ENCODE data around the gene RIN1. TPM values are rescaled to one million over a fixed set of nuclear protein-coding genes. Genes with fewer than 3 reads are reported as not detected.

Gene RIN1
- total RNA-seq, 1 experiment from 2014 or later, result 18.7 TPM

DNA sequence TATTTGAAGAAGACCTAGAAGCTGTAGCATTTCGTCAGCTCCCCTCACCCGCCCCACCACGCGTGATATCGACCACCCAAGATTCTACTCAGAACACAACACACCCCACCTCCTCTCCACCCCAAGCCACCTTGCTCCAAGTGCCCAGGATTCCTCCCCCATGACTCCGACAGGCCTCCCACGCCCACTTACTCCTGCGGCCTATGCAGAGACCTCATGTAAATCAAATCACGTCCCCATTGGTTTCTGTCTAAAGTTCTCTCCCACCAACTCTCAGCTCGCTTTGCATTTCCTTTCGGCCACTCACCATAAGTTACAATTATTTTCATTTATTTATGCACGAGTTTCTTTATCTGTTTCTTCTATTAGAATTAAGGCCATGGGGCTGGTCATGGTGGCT is 33.6 kb downstream of the RIN1 start:
- no peak for DNase-seq (ENCODE audit: extremely low read depth, low read depth)

DNA sequence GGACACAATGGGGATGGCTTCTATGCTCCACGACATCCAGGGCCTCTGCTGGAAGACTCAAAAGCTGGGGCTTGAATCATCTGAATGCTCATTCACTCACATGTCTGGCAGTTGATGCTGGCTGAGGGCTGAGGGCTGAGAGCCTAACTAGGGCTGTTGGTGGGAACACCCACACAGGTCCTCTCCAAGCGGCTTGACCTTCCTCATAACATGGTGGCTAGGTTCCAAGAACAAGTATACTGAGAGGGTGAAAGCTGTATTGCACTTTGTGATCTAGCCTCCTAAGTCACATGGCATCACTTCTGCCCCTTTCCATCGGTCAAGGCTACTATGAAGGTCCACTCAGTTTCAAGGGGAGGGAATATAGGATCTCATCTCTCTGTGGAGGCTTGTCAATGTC is 37.0 kb downstream of the RIN1 start:
- no peak for DNase-seq (ENCODE audit: extremely low read depth, low read depth)

DNA sequence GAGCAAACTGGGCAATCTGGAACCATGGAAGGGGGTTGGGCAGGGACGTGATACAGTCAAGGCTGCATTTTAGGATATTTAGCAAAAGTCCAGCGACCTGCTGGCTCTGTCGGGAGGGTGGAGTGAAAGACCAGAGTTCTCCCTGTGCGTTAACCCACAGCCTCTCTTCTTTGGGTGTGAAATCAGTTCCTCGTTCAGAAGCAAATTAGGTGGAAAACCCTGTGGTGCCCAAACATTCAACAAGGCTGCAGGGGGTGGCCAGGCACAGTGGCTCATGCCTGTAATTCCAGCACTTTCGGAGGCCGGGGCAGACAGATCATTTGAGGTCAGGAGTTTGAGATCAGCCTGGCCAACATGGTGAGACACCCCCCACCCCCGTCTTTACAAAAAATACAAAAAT is 38.6 kb downstream of the RIN1 start:
- DNase-seq (ENCODE audit: extremely low read depth, low read depth), result no peak

- DNase-seq (ENCODE audit: extremely low read depth, low read depth), result no peak
Measured at GRCh38 chr11:66294626-66295620, 41.3 kb downstream of the RIN1 start.

DNA sequence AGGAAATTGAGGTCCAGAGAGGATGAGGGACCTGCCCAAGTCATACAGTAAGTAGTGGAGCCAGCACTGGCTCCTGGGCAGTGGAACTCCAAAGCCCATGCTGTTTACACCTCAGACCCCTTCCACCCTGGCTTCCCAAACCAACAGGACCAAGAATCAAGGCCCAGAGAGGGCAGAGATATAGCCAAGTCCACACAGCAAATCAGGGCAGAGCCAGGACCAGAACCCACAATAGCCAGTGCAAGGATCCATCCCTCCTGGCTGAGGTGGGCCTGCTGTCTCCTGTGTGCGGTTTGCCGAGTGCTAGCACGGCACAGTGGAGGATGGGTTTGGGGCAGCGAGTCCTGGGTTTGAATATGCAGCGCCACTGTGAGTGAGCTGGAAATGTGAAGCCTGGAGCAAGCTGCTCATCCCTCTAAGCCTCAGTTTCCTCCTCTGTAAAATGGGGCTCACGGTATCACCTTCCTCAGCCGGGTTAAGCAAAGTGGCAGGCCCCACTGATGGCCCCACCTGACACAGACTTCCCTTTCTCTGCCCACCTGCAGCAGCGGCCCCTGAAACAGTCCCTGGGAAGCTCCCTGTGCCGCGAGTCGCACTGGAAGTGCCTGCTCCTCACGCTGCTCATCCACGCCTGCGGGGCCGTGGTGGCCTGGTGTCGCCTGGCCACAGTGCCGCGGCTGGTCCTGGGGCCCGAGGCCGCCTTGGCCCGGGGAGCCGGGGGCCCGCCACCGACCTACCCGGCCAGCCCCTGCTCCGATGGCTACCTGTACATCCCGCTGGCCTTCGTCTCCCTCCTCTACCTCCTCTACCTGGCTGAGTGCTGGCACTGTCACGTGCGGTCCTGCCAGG is 42.2 kb downstream of the RIN1 start:
- DNase-seq (ENCODE audit: extremely low read depth, low read depth), result no peak

GRCh38 chr11:66293352-66293751 is 42.9 kb downstream of the RIN1 start:
- no peak for DNase-seq (ENCODE audit: extremely low read depth, low read depth)

DNA sequence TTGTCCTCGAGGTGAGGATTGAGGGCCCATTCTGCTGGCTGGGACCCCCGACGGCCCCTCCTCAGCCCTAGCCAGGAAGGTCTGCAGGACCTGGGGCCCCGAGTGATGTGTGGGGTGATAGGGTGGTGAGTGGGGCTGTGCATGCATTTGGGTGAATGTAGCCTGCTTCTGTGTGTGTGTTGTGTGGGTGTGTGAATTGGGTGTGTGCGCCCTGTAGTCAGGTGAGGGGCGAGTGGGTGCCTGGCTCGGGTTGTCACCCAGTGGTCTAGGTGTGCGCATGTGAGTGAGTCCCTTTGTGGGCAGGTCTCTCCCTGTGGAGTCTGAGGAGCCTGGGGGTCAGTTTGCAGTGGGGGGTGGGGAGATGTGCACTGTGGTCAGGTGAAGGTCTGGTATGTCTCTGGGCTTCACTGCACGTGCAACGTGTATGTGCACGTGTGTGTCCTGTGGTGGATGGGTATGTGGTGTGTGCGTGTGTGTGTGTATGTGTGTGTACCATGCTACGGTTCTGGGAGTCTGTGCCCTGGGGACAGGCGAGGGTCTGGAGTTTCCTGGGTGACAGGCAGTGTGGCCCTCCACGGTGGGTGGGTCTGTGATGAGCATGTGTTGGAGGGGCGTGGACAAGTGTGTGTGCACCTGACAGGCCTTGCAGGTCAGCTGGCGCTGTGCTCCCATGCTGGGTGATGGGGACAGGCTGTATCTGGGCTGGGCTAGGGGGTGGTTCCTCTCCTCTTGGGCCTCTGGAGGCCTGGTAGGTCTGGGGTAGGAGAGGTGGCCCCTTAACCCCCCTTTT is 43.5 kb downstream of the RIN1 start:
- no peak for DNase-seq (ENCODE audit: extremely low read depth, low read depth)

- no peak for DNase-seq (ENCODE audit: extremely low read depth, low read depth)
Measured at GRCh38 chr11:66291706-66292542, 44.3 kb downstream of the RIN1 start, which contains the start of gene TMEM151A. TSS of gene TMEM151A (plus strand) at chr11:66291894. CDS start at chr11:66292014, 120 bp downstream.

DNA sequence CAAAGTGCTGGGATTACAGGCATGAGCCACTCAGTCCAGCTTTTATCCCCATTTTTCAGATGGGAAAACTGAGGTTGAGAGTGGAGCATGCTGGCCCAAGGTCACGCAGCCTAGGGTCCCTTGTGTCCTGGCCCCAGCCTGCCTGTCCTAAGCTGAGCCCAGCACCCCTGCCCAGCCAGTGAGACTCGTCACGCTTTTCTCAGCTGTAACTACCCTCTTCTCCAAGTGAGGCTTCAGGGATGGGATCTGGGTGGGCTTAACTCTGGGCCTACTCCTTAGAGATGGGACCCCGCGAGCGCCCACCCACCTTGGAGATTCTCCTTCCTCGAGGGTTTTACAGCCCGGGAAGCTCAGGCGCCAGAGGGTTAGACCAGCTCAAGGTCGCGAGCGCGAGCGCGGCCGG is 44.9 kb downstream of the RIN1 start:
- DNase-seq (ENCODE audit: extremely low read depth, low read depth), result no peak

DNA sequence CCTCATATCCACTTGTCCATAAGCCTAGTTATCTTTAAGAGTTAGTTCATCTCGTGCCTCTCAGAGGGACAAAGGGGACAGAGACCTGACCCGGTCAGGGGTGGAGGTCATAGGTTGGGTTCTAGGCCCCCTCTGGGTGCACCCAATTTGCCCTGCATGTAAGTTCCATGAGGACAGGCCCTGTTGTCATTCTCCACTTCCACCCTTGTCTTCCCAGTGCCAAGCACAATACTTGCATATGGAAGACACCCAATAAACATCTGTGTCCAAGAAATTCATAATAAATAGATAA is 46.0 kb downstream of the RIN1 start:
- no peak for DNase-seq (ENCODE audit: extremely low read depth, low read depth)

DNA sequence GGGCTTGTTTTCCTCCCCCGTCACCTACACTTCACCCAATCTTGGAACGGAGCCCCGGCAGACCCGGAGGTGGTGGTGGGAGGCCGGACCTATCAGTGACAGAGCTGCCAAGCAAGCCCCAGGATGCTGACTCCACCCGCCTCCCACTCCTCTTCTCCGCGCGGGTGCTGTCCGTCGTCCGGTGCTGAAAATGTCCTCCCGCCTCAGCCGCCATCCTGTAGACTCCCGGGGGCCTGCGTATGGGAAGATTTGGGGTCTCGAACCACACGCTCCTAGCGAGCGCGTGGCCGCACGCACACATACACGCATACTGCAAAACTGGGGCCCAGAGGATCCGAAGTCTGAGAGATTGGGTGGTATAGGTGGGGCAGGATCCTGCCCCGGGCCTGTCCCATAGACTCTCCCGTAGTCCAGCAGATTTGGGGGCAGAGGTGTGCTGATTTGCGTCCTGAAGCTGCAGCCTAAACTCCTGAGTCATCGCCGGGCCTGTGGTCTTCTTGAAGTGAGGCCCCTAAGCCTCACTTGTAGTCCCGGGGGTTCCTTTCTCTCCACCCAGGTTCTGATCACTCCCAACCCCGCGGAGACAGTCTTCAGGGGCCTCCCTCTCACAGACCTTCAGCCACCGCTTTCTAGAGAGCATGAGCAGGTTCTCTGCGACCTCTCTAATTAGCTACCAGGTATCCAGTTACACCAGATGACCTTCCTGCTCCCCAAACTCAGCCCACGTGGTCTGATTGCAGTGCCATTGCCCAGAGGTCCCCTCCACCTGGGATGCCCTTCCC is 46.5 kb downstream of the RIN1 start:
- DNase-seq (ENCODE audit: extremely low read depth, low read depth), result peak; percentile 40

GRCh38 chr11:66288671-66289547 is 47.3 kb downstream of the RIN1 start, which contains the start of gene YIF1A:
TSS of gene YIF1A (minus strand) at chr11:66289143. CDS start at chr11:66288985, 158 bp downstream.
- DNase-seq (ENCODE audit: extremely low read depth, low read depth), result peak; percentile 97

- no peak for DNase-seq (ENCODE audit: extremely low read depth, low read depth)
Measured at GRCh38 chr11:66287889-66288670, 48.2 kb downstream of the RIN1 start.

DNA sequence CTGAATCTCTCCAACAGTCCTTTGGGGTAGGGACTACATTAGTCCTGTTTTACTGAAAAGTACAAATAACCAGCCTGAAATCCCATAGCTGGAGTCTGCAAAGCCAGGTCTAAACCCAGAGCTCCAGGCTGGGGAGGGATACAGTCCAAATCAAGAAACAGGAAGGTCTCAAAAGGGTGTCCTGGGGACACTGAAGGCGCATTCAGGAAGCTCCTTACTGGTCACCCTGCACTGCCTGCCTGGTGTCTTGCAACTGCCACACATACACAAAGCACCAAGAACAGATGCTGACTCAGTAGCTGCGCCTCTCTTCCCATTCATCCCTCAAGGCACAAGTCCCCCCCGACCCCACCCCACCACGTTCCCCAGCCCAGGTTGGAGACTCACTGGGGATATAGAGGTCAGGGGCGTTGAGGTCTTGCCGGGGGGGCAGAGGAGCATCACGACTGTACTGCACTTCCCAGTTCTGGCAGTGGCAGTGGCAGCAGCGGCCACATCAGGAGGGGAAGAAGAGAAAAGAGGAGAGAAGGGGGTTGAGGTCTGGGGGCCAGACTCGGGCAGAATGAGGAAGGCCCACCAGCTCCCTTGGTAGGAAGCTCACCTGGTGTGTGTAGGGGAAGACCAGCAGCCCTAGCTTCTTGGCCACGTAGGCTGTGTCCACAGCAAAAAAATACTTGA is 48.9 kb downstream of the RIN1 start:
- DNase-seq (ENCODE audit: extremely low read depth, low read depth), result no peak

- no peak for DNase-seq (ENCODE audit: extremely low read depth, low read depth)
Measured at GRCh38 chr11:66286699-66287098, 49.5 kb downstream of the RIN1 start.

DNA sequence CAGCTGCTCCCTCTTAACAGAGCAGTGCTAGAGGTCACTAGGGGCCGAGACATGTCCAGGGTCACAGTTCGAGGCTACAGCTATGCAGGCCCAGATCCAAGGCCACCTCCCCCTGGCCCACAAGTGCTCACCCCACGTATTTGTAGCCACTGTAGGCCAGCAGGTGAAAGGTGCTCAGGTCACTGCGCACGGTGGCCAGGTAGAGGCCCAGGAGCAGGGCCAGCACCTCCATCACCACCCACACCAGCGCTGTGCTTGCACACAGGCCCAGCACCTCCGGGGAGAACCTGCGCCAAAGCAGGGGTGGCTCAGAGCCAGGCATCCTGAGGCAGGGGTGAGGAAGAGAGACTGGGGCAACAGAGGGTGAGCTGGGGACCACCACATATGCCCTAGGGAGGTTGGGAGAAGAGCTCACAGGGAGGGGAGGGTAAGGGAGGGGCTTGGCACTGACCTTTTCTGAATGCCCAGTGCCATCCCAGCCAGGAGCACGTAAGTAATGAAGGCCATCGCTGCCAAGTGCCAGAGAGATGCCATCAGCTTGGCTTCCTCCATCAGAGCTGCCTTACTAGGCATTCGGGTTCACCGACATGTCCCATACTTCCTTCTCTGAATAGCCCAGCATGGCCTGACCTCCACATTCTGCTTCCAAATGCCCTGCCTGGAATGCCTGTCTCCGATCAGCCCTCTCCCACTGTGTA is 50.8 kb downstream of the RIN1 start:
- DNase-seq (ENCODE audit: extremely low read depth, low read depth), result no peak

Data from NCI-H460 (cell line).